ENCODE data around the gene BRWD1. TPM values are rescaled to one million over a fixed set of nuclear protein-coding genes. Genes with fewer than 3 reads are reported as not detected.
"Not testable (repeated sequence)": the region's sequence is repeated elsewhere in the genome, so short reads cannot be mapped to it uniquely, and the experiment has no call there.

Gene BRWD1
- total RNA-seq, 3 donors from 2014 or later, result 40.6 to 58.6 (median 52.5) TPM

DNA sequence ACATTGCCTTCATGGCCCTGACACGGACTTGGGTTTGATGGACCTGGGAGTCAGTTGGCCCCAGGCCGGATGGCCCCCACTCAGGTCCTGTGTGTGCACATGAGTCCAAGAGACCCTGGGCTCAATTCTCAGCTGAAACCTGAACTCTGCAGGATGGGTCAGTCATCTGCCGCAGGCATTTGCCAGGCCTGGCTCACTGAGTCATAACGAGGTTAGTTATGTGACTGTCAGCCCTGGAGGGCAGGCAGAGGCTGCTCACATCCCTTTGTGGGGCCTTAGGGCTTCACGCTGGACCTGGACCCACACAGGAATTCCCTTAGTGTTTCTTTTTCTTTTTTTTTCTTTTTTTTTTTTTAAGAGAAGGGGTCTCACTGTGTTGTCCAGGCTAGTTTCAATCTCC is 176.7 kb downstream of the BRWD1 start:
- Histone ChIP-seq H3K4me3 (no peak overlapping the region), H3K36me3 (ENCODE audit: low read depth) (no peaks in the 10 kb centered on the region), H3K9me3 (no peaks in the 10 kb centered on the region), H3K4me1 (ENCODE audit: low read depth) (no peaks in the 10 kb centered on the region)
- TF ChIP-seq, protein P1, sequence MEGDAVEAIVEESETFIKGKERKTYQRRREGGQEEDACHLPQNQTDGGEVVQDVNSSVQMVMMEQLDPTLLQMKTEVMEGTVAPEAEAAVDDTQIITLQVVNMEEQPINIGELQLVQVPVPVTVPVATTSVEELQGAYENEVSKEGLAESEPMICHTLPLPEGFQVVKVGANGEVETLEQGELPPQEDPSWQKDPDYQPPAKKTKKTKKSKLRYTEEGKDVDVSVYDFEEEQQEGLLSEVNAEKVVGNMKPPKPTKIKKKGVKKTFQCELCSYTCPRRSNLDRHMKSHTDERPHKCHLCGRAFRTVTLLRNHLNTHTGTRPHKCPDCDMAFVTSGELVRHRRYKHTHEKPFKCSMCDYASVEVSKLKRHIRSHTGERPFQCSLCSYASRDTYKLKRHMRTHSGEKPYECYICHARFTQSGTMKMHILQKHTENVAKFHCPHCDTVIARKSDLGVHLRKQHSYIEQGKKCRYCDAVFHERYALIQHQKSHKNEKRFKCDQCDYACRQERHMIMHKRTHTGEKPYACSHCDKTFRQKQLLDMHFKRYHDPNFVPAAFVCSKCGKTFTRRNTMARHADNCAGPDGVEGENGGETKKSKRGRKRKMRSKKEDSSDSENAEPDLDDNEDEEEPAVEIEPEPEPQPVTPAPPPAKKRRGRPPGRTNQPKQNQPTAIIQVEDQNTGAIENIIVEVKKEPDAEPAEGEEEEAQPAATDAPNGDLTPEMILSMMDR (IDR thresholded peaks at IDR 0.05), result no peak
- DNase-seq, result no peak
- no peak for ATAC-seq
- intact Hi-C loops (cut with DNase I, micrococcal nuclease), result loop anchor here in 1 of 2 donors (5.0 to 10.0 kb wide), 2 partner anchors 404 to 632 kb away; no protein-coding TSS in a partner anchor

DNA sequence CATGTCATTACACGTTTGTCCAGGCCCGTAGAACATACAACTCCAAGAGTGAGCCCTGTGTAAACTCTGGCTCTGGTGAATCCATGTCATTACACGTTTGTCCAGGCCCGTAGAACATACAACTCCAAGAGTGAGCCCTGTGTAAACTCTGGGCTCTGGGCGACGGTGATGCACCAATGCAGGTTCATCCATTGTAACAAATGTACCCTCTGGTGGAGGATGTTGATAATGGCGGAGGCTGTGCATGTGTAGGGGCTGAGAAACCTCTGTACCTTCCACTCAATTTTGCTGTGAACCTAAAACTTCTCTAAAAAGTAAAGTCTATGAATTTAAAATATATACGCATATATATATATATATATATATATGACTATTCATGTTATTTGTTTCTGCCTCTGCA is 177.3 kb downstream of the BRWD1 start:
- intact Hi-C loops (cut with DNase I, micrococcal nuclease), result loop anchor here in 1 of 2 donors (5.0 to 10.0 kb wide), 2 partner anchors 404 to 631 kb away; no protein-coding TSS in a partner anchor
- H3K4me3 ChIP-seq; H3K4me1 ChIP-seq (ENCODE audit: low read depth); H3K36me3 ChIP-seq (ENCODE audit: low read depth); H3K9me3 ChIP-seq: not testable (repeated sequence)
- ATAC-seq, result peak; percentile 56
- DNase-seq, result peak in 1 of 3 donors; percentile 56

DNA sequence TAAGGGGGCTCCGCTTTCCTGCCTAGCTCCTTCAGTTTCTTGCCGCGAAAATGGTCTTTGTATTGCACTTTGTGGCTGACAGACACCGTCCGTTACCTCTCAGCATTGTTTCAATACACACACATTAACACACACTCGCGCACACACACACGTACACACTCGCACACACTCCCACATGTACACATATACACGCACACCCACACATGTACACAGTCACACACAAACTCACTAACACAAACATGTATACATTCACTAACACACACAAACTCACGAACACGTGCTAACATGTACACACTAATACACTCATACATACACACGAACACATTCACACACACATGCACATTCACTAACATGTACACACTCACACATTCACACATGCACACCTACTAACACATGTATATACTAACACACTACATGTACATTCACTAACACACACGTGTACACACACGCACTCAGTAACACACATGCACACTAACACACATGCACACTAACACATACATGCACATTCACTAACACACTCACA is 179.1 kb downstream of the BRWD1 start:
- no peaks in the 10 kb centered on the region for H3K36me3 ChIP-seq (ENCODE audit: low read depth)
- ATAC-seq (no peak), DNase-seq (no peak)
- intact Hi-C loops (cut with DNase I, micrococcal nuclease), result loop anchor here in 1 of 2 donors (10.0 kb wide), 1 partner anchor 630 kb away; no protein-coding TSS in a partner anchor
- no peaks in the 10 kb centered on the region for H3K4me1 ChIP-seq (ENCODE audit: low read depth)
- H3K4me3 ChIP-seq, result no peak overlapping the region
- TF ChIP-seq, protein P1 (IDR thresholded peaks at IDR 0.05), result no peak
- H3K9me3 ChIP-seq, result no peaks in the 10 kb centered on the region

Other genes starting within 250 kb of the BRWD1 start
- gene PSMG1, start 130.2 kb downstream of the BRWD1 start, total RNA-seq, result 10 to 100 TPM; 24.3 to 48.1 (median 36.2) TPM
- 100 to 1,000 TPM; 104 to 218 (median 174) TPM for gene HMGN1, start 35.5 kb upstream of the BRWD1 start, total RNA-seq
- gene LCA5L, start 132.1 kb upstream of the BRWD1 start, total RNA-seq, result 1 to 10 TPM in 2 of 3 donors, under 1 TPM in 1; 0.81 to 1.6 (median 1.6) TPM
- 10 to 100 TPM in 1 of 3 donors, 1 to 10 TPM in 2; 2.2 to 19.7 (median 5.0) TPM for gene SH3BGR, start 138.3 kb upstream of the BRWD1 start, total RNA-seq